B cell (primary cell): ENCODE measurements around the gene DPP9. TPM values are rescaled to one million over a fixed set of nuclear protein-coding genes. Genes with fewer than 3 reads are reported as not detected.
A peak's percentile ranks its signal among the peaks of the same experiment; 100 is the strongest.

Source experiments
- ATAC-seq: fragments of 200-7000 bp; cut with Tn5 transposase; one replicate; pipeline ENCODE4 v1.10.0; 2021; ENCODE audit warnings: low read depth, mild to moderate bottlenecking, moderate number of reproducible peaks, moderate library complexity
- CTCF ChIA-PET: fragments of 350-600 bp; sonication (Branson Sonifier 250); formaldehyde crosslinking; loops from one replicate; lab custom pipeline; 2021; ENCODE audit warnings: antibody characterized with exemption, inconsistent platforms; lab: Charles Lee
- POLR2A ChIA-PET: fragments of 350-600 bp; sonication (Branson Sonifier 250); formaldehyde crosslinking; loops from one replicate; lab custom pipeline; 2021; ENCODE audit warnings: antibody characterized with exemption; lab: Charles Lee
- DNase-seq: peaks from one replicate; pipeline ENCODE4 v3.0.0; 2013
- H2AFZ ChIP-seq: 2 replicates; pipeline ENCODE4 v1.6.1; 2012; ENCODE audit warnings: mild to moderate bottlenecking, low read depth, low read length; ENCODE audit not compliant: insufficient read depth, poor library complexity, severe bottlenecking
- H3K27ac ChIP-seq, 2 donors: 1 replicate in 1 of 2; 2 replicates in 1 of 2; pipeline ENCODE4 v1.5.1; 2012 to 2013; ENCODE audit warnings: low read length in 2 of 2, mild to moderate bottlenecking in 2 of 2, moderate library complexity in 1 of 2
- H3K27me3 ChIP-seq, 4 experiments: fragments of 200-600 bp in 1 of 4; sonication (generic) in 1 of 4; replicated peaks in 1 of 4; 1 replicate in 2 of 4; 2 replicates in 2 of 4; pipeline versions ENCODE4 v1.6.1 to v1.7.0; 2013 to 2016; ENCODE audit warnings: low read length in 3 of 4, mild to moderate bottlenecking in 2 of 4, mixed read lengths in 1 of 4, moderate library complexity in 1 of 4; ENCODE audit not compliant: insufficient read depth in 4 of 4, control insufficient read depth in 3 of 4; ENCODE audit errors: control extremely low read depth in 1 of 4
- H3K36me3 ChIP-seq, 2 experiments: replicated peaks in 1 of 2; 1 replicate in 1 of 2; 2 replicates in 1 of 2; pipeline versions ENCODE4 v1.6.1 to v1.7.1; 2013; ENCODE audit warnings: low read length in 1 of 2; ENCODE audit not compliant: insufficient read depth in 2 of 2, control insufficient read depth in 1 of 2; ENCODE audit errors: control extremely low read depth in 1 of 2, extremely low read depth in 1 of 2
- H3K4me1 ChIP-seq, 2 donors: fragments of 200-600 bp in 1 of 2; sonication (generic) in 1 of 2; 1 replicate in 1 of 2; 2 replicates in 1 of 2; pipeline versions ENCODE4 v1.5.1 to v1.6.1; 2013 to 2017; ENCODE audit warnings: low read length in 2 of 2; ENCODE audit not compliant: control insufficient read depth in 2 of 2, insufficient read depth in 2 of 2
- H3K4me2 ChIP-seq: replicated peaks from 2 replicates; pipeline ENCODE3; 2012; ENCODE audit warnings: mild to moderate bottlenecking, low read depth, low read length; ENCODE audit not compliant: poor library complexity, severe bottlenecking
- H3K4me3 ChIP-seq, 5 experiments: fragments of 200-600 bp in 1 of 5; sonication (generic) in 1 of 5; 1 replicate in 3 of 5; 2 replicates in 2 of 5; pipeline versions ENCODE4 v1.5.1 to v1.7.0; 2011 to 2016; ENCODE audit warnings: low read length in 4 of 5, mild to moderate bottlenecking in 4 of 5, low read depth in 2 of 5, control low read depth in 1 of 5, moderate library complexity in 1 of 5; ENCODE audit not compliant: insufficient read depth in 1 of 5; ENCODE audit errors: control extremely low read depth in 1 of 5, extremely low read depth in 1 of 5
- H3K79me2 ChIP-seq: fragments of 200-600 bp; sonication (generic); one replicate; pipeline ENCODE4 v1.6.0; 2016; ENCODE audit warnings: low read length; ENCODE audit not compliant: control insufficient read depth, insufficient read depth
- H3K9ac ChIP-seq: fragments of 200-600 bp; sonication (generic); 2 replicates; pipeline ENCODE4 v1.6.1; 2017; ENCODE audit warnings: mild to moderate bottlenecking, low read length, moderate library complexity
- H3K9me3 ChIP-seq, 3 donors: one replicate each; pipeline versions ENCODE4 v1.6.1 to v1.7.1; 2013; ENCODE audit warnings: low read length in 2 of 3; ENCODE audit not compliant: control insufficient read depth in 2 of 3, insufficient read depth in 1 of 3; ENCODE audit errors: control extremely low read depth in 1 of 3
- H4K20me1 ChIP-seq: 2 replicates; pipeline ENCODE4 v1.6.0; 2012; ENCODE audit warnings: mild to moderate bottlenecking, low read length; ENCODE audit not compliant: insufficient read depth, control insufficient read depth, poor library complexity, severe bottlenecking
- H3K27ac Mint-ChIP-seq: one replicate; pipeline ENCODE4 v1.8.0; 2021; ENCODE audit warnings: mixed read lengths
- H3K27me3 Mint-ChIP-seq: one replicate; pipeline ENCODE4 v1.8.0; 2021; ENCODE audit warnings: mixed read lengths
- H3K4me1 Mint-ChIP-seq: one replicate; pipeline ENCODE4 v1.8.0; 2021; ENCODE audit warnings: mixed read lengths
- H3K4me3 Mint-ChIP-seq: one replicate; pipeline ENCODE4 v1.8.0; 2021; ENCODE audit warnings: mixed read lengths
- H3K9me3 Mint-ChIP-seq: one replicate; pipeline ENCODE4 v1.8.0; 2022; ENCODE audit warnings: mixed read lengths; ENCODE audit not compliant: insufficient read depth
- EZH2 ChIP-seq: IDR thresholded peaks from 2 replicates; pipeline ENCODE4 v1.6.1; 2012; ENCODE audit warnings: borderline replicate concordance, low read depth, mild to moderate bottlenecking, moderate library complexity, low read length; ENCODE audit not compliant: insufficient read depth, poor library complexity, severe bottlenecking
- WGBS: methylation state at CpG from one replicate; pipeline ENCODE4 v1.1.5; 2013; ENCODE audit warnings: missing lambda C conversion rate; ENCODE audit not compliant: insufficient coverage; 5-methylcytosine and 5-hydroxymethylcytosine counted together
- intact Hi-C: fragments of 100-400 bp; cut with micrococcal nuclease; formaldehyde crosslinking; loops from one replicate; pipeline ENCODE4 v1.10.0; 2022
- polyA plus RNA-seq: library from polyadenylated mRNA; depleted of rRNA; stranded (reverse); fragments of >200 nt; gene quantifications from 2 replicates; pipeline ENCODE4 v1.2.3, GENCODE V29; 2012
- total RNA-seq, 2 donors: library from RNA; stranded (reverse); fragments of 120-200 nt in 1 of 2; gene quantifications; 1 replicate in 1 of 2; 2 replicates in 1 of 2; pipeline versions ENCODE4 v1.2.3 to v1.2.4, GENCODE V29; 2013 to 2022
- TF ChIP-seq, protein P1 (sequence below): fragments of 200-600 bp; IDR thresholded peaks from one replicate; pipeline ENCODE4 v1.8.0; 2022; ENCODE audit warnings: antibody characterized with exemption, mild to moderate bottlenecking

The DPP9 gene
- total and polyA plus RNA-seq, 2 donors (not counting 1 experiment from before 2014, with no cell fraction given) = 47.3 to 109 TPM

DNA sequence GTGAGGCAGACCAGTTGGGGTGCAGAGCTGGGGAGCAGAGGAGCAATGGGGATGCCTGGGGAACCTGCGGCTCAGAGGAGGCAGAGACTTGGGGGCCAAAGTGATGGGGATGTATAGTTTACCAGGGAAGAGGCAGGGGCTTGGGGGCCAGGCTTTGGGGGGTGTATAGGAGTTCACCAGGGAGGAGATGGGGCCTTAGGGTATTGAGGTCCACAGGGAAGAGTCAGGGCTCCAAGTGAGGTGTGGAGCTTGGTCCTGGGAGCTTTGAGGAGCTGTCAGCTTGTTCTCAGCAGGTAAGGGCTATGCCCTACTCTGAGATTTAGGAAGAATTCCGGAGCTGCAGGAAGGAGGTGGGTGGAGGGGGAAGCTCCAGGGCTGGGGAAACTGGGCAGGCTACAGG, 73.5 kb downstream of the DPP9 start:
- Mint-ChIP-seq H3K4me3 (no peak overlapping the region), H3K4me1 (peaks cover 22% of the 10 kb centered on the region), H3K27me3 (no peaks in the 10 kb centered on the region), H3K9me3 (no peaks in the 10 kb centered on the region), H3K27ac (no peak overlapping the region)
- Histone ChIP-seq H3K4me2 (no peak overlapping the region), H3K27ac (no peak overlapping the region), H4K20me1 (peaks cover 30% of the 10 kb centered on the region), H3K36me3 (peaks cover 0 to 16% of the 10 kb centered on the region in 2 experiments), H3K9ac (no peak overlapping the region), H2AFZ (no peak overlapping the region), H3K9me3 (peaks cover 0 to 4% (median 0%) of the 10 kb centered on the region in 3 donors), H3K27me3 (no peaks in the 10 kb centered on the region), H3K79me2 (peaks cover 48% of the 10 kb centered on the region), H3K4me3 (no peak overlapping the region), H3K4me1 (peaks cover 11 to 12% of the 10 kb centered on the region in 2 donors)
- ATAC-seq (no peak), DNase-seq (no peak)
- TF ChIP-seq EZH2 = no peak
- TF ChIP-seq, protein P1, sequence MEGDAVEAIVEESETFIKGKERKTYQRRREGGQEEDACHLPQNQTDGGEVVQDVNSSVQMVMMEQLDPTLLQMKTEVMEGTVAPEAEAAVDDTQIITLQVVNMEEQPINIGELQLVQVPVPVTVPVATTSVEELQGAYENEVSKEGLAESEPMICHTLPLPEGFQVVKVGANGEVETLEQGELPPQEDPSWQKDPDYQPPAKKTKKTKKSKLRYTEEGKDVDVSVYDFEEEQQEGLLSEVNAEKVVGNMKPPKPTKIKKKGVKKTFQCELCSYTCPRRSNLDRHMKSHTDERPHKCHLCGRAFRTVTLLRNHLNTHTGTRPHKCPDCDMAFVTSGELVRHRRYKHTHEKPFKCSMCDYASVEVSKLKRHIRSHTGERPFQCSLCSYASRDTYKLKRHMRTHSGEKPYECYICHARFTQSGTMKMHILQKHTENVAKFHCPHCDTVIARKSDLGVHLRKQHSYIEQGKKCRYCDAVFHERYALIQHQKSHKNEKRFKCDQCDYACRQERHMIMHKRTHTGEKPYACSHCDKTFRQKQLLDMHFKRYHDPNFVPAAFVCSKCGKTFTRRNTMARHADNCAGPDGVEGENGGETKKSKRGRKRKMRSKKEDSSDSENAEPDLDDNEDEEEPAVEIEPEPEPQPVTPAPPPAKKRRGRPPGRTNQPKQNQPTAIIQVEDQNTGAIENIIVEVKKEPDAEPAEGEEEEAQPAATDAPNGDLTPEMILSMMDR = no peak
- ChIA-PET CTCF (interaction anchor here (1.6 kb wide), 1 partner anchor 17 kb away, joined by 5 read pairs; no protein-coding TSS in a partner anchor), POLR2A (no interaction called here)
- 84% methylated on average over 2 of the region's 2 CpGs for WGBS
- intact Hi-C loops = no loop called here

DNA sequence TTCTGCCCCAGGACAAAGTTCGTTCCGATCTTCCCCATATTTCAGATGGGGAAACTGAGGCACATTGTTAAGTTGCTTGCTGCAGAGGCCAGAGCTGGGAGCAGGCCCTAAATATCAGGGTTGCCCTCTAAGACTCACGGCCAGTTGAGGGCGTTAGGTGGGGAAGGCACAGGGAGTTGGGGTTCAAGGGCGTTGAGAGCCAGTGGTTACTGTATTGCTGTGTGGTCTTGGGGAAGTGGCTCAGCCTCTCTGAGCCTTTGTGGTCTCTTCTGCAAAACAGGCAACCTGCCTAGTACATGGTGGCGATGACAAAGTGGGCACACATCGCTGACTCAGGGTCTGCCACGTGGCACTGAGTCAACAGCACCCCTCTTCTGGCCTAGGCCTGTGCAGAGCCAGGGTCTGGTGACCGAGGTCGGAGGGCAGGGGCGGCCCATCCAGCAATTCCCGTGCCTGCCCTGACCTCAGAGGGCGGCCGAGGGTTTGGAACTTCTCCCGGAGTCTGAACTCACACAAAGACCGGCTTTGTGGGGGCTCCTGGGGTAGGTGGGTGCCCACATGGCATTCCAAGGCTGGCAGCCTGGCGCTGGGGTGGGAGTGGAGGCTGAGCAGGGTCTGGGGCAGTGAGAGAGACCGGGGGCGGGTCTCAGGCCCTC, 74.1 kb downstream of the DPP9 start:
- Histone ChIP-seq H2AFZ (no peak overlapping the region), H3K27ac (no peak overlapping the region), H3K4me1 (peaks cover 11 to 12% of the 10 kb centered on the region in 2 donors), H3K9me3 (peaks cover 0 to 4% (median 0%) of the 10 kb centered on the region in 3 donors), H4K20me1 (peaks cover 30% of the 10 kb centered on the region), H3K9ac (no peak overlapping the region), H3K4me2 (no peak overlapping the region), H3K27me3 (no peaks in the 10 kb centered on the region), H3K79me2 (peaks cover 55% of the 10 kb centered on the region), H3K4me3 (no peak overlapping the region), H3K36me3 (peaks cover 0 to 11% of the 10 kb centered on the region in 2 experiments)
- WGBS = 90% methylated on average over 14 of the region's 19 CpGs
- ATAC-seq (no peak), DNase-seq (no peak)
- CTCF ChIA-PET = interaction anchor here (2.4 kb wide), 1 partner anchor 13 kb away, joined by 18 read pairs; no protein-coding TSS in a partner anchor
- TF ChIP-seq, protein P1 = no peak
- no peak for TF ChIP-seq EZH2
- Mint-ChIP-seq H3K4me3 (no peak overlapping the region), H3K27ac (peak overlapping the region; percentile 50), H3K9me3 (no peaks in the 10 kb centered on the region), H3K27me3 (no peaks in the 10 kb centered on the region), H3K4me1 (peaks cover 19% of the 10 kb centered on the region)
- intact Hi-C loops = no loop called here
- POLR2A ChIA-PET = interaction anchor here (0.6 kb wide), 1 partner anchor 579 kb away, joined by 8 read pairs; no protein-coding TSS in a partner anchor
